Trophoblast cell (in vitro differentiated cells and primary cell): Measurements from ENCODE around the gene C17orf78.
A peak's percentile ranks its signal among the peaks of the same experiment; 100 is the strongest.
"Not testable (repeated sequence)": the region's sequence is repeated elsewhere in the genome, so short reads cannot be mapped to it uniquely, and the experiment has no call there.

Source experiments
- DNase-seq, 2 donors: peaks; one replicate each; pipeline ENCODE4 v3.0.0-alpha.2; 2016
- H2AFZ ChIP-seq: 2 replicates; pipeline ENCODE4 v1.6.1; 2013; ENCODE audit warnings: low read length, moderate library complexity, mild to moderate bottlenecking; ENCODE audit not compliant: insufficient read depth, poor library complexity
- H2AK5ac ChIP-seq: 2 replicates; pipeline ENCODE4 v1.6.1; 2013; ENCODE audit warnings: mild to moderate bottlenecking, low read length
- H2BK120ac ChIP-seq: 2 replicates; pipeline ENCODE4 v1.6.1; 2013; ENCODE audit warnings: low read length, mild to moderate bottlenecking, moderate library complexity; ENCODE audit not compliant: insufficient read depth, poor library complexity
- H2BK12ac ChIP-seq: 2 replicates; pipeline ENCODE4 v1.6.1; 2013; ENCODE audit warnings: mild to moderate bottlenecking, low read length, moderate library complexity
- H2BK5ac ChIP-seq: 2 replicates; pipeline ENCODE4 v1.6.1; 2013; ENCODE audit warnings: low read length, low read depth, moderate library complexity, mild to moderate bottlenecking; ENCODE audit not compliant: poor library complexity
- H3K14ac ChIP-seq: 2 replicates; pipeline ENCODE4 v1.6.1; 2013; ENCODE audit warnings: mild to moderate bottlenecking, low read length
- H3K18ac ChIP-seq: 2 replicates; pipeline ENCODE4 v1.6.1; 2013; ENCODE audit warnings: mild to moderate bottlenecking, low read length
- H3K23ac ChIP-seq: 2 replicates; pipeline ENCODE4 v1.6.1; 2013; ENCODE audit warnings: low read length
- H3K27ac ChIP-seq: 2 replicates; pipeline ENCODE4 v1.5.1; 2013; ENCODE audit warnings: low read depth, mild to moderate bottlenecking, inconsistent platforms, low read length, moderate library complexity
- H3K27me3 ChIP-seq: 2 replicates; pipeline ENCODE4 v1.6.1; 2013; ENCODE audit warnings: inconsistent platforms, mild to moderate bottlenecking, low read length, moderate library complexity; ENCODE audit not compliant: insufficient read depth
- H3K36me3 ChIP-seq, 2 experiments: 1 replicate in 1 of 2; 2 replicates in 1 of 2; pipeline ENCODE4 v1.6.1; 2013; ENCODE audit warnings: low read length in 2 of 2, mild to moderate bottlenecking in 2 of 2, moderate library complexity in 1 of 2; ENCODE audit not compliant: insufficient read depth in 2 of 2, control insufficient read depth in 1 of 2
- H3K4ac ChIP-seq: 2 replicates; pipeline ENCODE4 v1.6.1; 2013; ENCODE audit warnings: low read depth, mild to moderate bottlenecking, low read length, moderate library complexity
- H3K4me1 ChIP-seq, 2 experiments: 1 replicate in 1 of 2; 2 replicates in 1 of 2; pipeline ENCODE4 v1.6.1; 2013; ENCODE audit warnings: low read length in 2 of 2, mild to moderate bottlenecking in 2 of 2, moderate library complexity in 1 of 2; ENCODE audit not compliant: insufficient read depth in 2 of 2, control insufficient read depth in 1 of 2
- H3K4me2 ChIP-seq: 2 replicates; pipeline ENCODE4 v1.6.1; 2013; ENCODE audit warnings: inconsistent platforms, mild to moderate bottlenecking, low read length, moderate library complexity
- H3K4me3 ChIP-seq: 2 replicates; pipeline ENCODE4 v1.5.1; 2013; ENCODE audit warnings: mild to moderate bottlenecking, low read depth, low read length, inconsistent platforms
- H3K79me1 ChIP-seq: one replicate; pipeline ENCODE4 v1.6.1; 2013; ENCODE audit warnings: low read length
- H3K79me2 ChIP-seq: 2 replicates; pipeline ENCODE4 v1.6.1; 2013; ENCODE audit warnings: low read length, mild to moderate bottlenecking; ENCODE audit not compliant: control insufficient read depth, insufficient read depth, poor library complexity
- H3K9ac ChIP-seq: 2 replicates; pipeline ENCODE4 v1.6.1; 2013; ENCODE audit warnings: mild to moderate bottlenecking, low read length
- H3K9me3 ChIP-seq: 2 replicates; pipeline ENCODE4 v1.6.1; 2013; ENCODE audit warnings: low read depth, mild to moderate bottlenecking, control low read depth, inconsistent platforms, low read length; ENCODE audit not compliant: insufficient read depth
- H4K12ac ChIP-seq: 2 replicates; pipeline ENCODE4 v1.6.1; 2013; ENCODE audit warnings: low read depth, mild to moderate bottlenecking, low read length, moderate library complexity
- H4K8ac ChIP-seq: 2 replicates; pipeline ENCODE4 v1.6.1; 2013; ENCODE audit warnings: low read depth, mild to moderate bottlenecking, low read length, moderate library complexity
- H4K91ac ChIP-seq: one replicate; pipeline ENCODE4 v1.6.1; 2013; ENCODE audit warnings: low read depth, mild to moderate bottlenecking, low read length, moderate library complexity
- WGBS: extraction: QIAGEN DNeasy Blood & Tissue Kit; methylation state at CpG from one replicate; pipeline ENCODE4 v1.1.7; 2013; ENCODE audit warnings: missing lambda C conversion rate; ENCODE audit not compliant: insufficient read length, insufficient coverage; ENCODE audit errors: extremely low coverage; 5-methylcytosine and 5-hydroxymethylcytosine counted together

The C17orf78 gene

GRCh38 chr17:37405522-37405921 is 29.7 kb downstream of the C17orf78 start:
- H3K23ac ChIP-seq, H2AK5ac ChIP-seq, H3K36me3 ChIP-seq, H2BK12ac ChIP-seq, H2AFZ ChIP-seq, H3K4me2 ChIP-seq, H3K9ac ChIP-seq, H3K14ac ChIP-seq, H3K79me2 ChIP-seq, H4K91ac ChIP-seq, H3K9me3 ChIP-seq, H3K4me3 ChIP-seq, H3K18ac ChIP-seq, H3K27me3 ChIP-seq, H3K79me1 ChIP-seq, H3K4me1 ChIP-seq, H4K12ac ChIP-seq, H3K4ac ChIP-seq, H2BK5ac ChIP-seq, H4K8ac ChIP-seq, H3K27ac ChIP-seq, H2BK120ac ChIP-seq: not testable (repeated sequence)
- whole genome bisulfite sequencing: no CpG with 5 or more reads among the region's 14 CpGs
- DNase-seq: peak; percentile 18 to 27

GRCh38 chr17:37405955-37406634 is 30.3 kb downstream of the C17orf78 start:
- peak overlapping the region; percentile 49 for H3K14ac ChIP-seq
- no CpG with 5 or more reads among the region's 21 CpGs for WGBS
- peaks cover 7% of the 10 kb centered on the region for H3K79me2 ChIP-seq
- peak overlapping the region; percentile 71 for H3K4ac ChIP-seq
- H4K8ac ChIP-seq: peak overlapping the region; percentile 93
- H3K4me3 ChIP-seq: peak overlapping the region; percentile 92
- peak overlapping the region; percentile 48 for H2BK5ac ChIP-seq
- peak overlapping the region; percentile 78 for H3K4me2 ChIP-seq
- peak overlapping the region; percentile 79 for H3K9ac ChIP-seq
- H3K36me3 ChIP-seq: peaks cover under 1% of the 10 kb centered on the region in 2 experiments
- peak overlapping the region; percentile 99 for H2AFZ ChIP-seq
- H4K12ac ChIP-seq: peak overlapping the region; percentile 43
- peak overlapping the region; percentile 63 for H3K18ac ChIP-seq
- peak overlapping the region; percentile 89 for H2BK120ac ChIP-seq
- H3K27me3 ChIP-seq: no peaks in the 10 kb centered on the region
- H3K4me1 ChIP-seq: no peaks in the 10 kb centered on the region
- peak overlapping the region; percentile 70 for H2AK5ac ChIP-seq
- DNase-seq: peak in 1 of 2 donors; percentile 34
- peak overlapping the region; percentile 78 for H4K91ac ChIP-seq
- peaks cover 8% of the 10 kb centered on the region for H3K79me1 ChIP-seq
- H3K9me3 ChIP-seq: no peaks in the 10 kb centered on the region
- no peak overlapping the region for H3K23ac ChIP-seq
- H3K27ac ChIP-seq: peak overlapping the region; percentile 53
- no peak overlapping the region for H2BK12ac ChIP-seq

- H4K8ac ChIP-seq: peak within 1 kb of the TSS; percentile 93
- H4K12ac ChIP-seq: peak within 1 kb of the TSS; percentile 92
- H3K14ac ChIP-seq: peak within 1 kb of the TSS; percentile 88
- no peak within 1 kb of the TSS for H3K23ac ChIP-seq
- H3K27me3 ChIP-seq: no peaks in the 10 kb centered on the region
- peak within 1 kb of the TSS; percentile 70 for H2AK5ac ChIP-seq
- peak within 1 kb of the TSS; percentile 89 for H2BK120ac ChIP-seq
- peak within 1 kb of the TSS; percentile 88 for H3K18ac ChIP-seq
- H3K4me3 ChIP-seq: peak within 1 kb of the TSS; percentile 92
- no peaks in the 10 kb centered on the region for H3K4me1 ChIP-seq
- peak within 1 kb of the TSS; percentile 83 for H3K4me2 ChIP-seq
- peak within 1 kb of the TSS; percentile 78 for H4K91ac ChIP-seq
- peaks cover 8% of the 10 kb centered on the region for H3K79me1 ChIP-seq
- DNase-seq: peak; percentile 78 to 90
- peak within 1 kb of the TSS; percentile 89 for H2BK5ac ChIP-seq
- H3K4ac ChIP-seq: peak within 1 kb of the TSS; percentile 71
- peaks cover 7% of the 10 kb centered on the region for H3K79me2 ChIP-seq
- peak within 1 kb of the TSS; percentile 99 for H2AFZ ChIP-seq
- H3K36me3 ChIP-seq: peaks cover 6 to 7% of the 10 kb centered on the region in 2 experiments
- no peaks in the 10 kb centered on the region for H3K9me3 ChIP-seq
- H2BK12ac ChIP-seq: no peak within 1 kb of the TSS
- no CpG with 5 or more reads among the region's 98 CpGs for WGBS
- peak within 1 kb of the TSS; percentile 79 for H3K9ac ChIP-seq
- peak within 1 kb of the TSS; percentile 87 for H3K27ac ChIP-seq
Measured at GRCh38 chr17:37406635-37407461, 31.1 kb downstream of the C17orf78 start, which contains the start of the genes ACACA and TADA2A. TSS of gene ACACA (minus strand) at chr17:37406836. CDS start at chr17:37406299, 537 bp downstream. TSS of gene TADA2A (plus strand) at chr17:37406886. CDS start at chr17:37411366, 4,480 bp downstream.

- WGBS: no CpG with 5 or more reads among the region's 13 CpGs
- H3K4me2 ChIP-seq, H3K27ac ChIP-seq, H3K23ac ChIP-seq, H2BK120ac ChIP-seq, H3K79me1 ChIP-seq, H4K8ac ChIP-seq, H3K27me3 ChIP-seq, H3K4me1 ChIP-seq, H4K91ac ChIP-seq, H3K9ac ChIP-seq, H2BK12ac ChIP-seq, H2AK5ac ChIP-seq, H3K79me2 ChIP-seq, DNase-seq, H3K4ac ChIP-seq, H2BK5ac ChIP-seq, H4K12ac ChIP-seq, H3K14ac ChIP-seq, H3K18ac ChIP-seq, H3K9me3 ChIP-seq, H2AFZ ChIP-seq, H3K4me3 ChIP-seq: not testable (repeated sequence)
- peaks cover 8 to 12% of the 10 kb centered on the region in 2 experiments for H3K36me3 ChIP-seq
Measured at GRCh38 chr17:37408145-37408479, 32.3 kb downstream of the C17orf78 start.
